NCI-H1417 (cell line): Measurements from ENCODE around the gene POC1A.

Experiments used
- DNase-seq, 3 experiments: peaks; one replicate each; lab custom pipeline; 2025; lab: John Stamatoyannopoulos, UW

The POC1A gene

GRCh38 chr3:52085681-52086282 is 68.4 kb downstream of the POC1A start:
- no peak for DNase-seq

GRCh38 chr3:52084954-52085680 is 69.1 kb downstream of the POC1A start:
- no peak for DNase-seq

DNA sequence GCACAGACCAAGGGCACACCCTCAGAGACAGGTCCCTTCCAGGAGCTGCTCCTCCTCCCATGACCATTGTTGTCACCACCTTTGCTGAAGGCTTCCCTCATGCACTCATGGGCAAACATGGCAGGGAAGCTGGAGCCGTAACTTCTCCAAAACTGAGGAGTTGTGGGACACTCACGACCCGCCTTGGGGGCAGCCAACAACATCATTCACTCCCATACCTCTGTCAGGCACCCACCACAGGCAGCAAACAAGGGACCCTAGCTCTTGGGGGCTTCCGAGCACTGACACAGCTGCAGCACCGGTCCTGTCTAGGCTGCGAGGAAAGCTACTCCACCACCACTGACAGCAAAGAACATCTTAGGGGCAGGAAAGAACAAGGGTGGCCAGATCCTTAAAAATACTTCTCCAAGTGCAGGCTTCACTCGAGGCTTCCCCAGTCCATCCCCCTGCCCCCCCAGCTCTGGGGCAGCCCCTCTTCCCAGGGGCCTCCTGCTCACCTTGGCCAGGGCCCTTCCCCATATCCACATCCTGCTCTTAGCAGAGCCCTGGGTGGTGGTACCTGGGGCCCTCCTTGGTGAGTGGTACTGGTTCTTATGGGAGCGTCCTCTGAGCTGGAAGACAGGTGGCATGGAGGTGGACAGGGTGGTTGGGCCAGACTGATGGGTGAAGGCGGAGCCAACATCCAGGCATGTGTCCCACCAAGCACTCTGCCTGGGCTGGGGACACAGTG is 69.8 kb downstream of the POC1A start:
- no peak for DNase-seq

DNA sequence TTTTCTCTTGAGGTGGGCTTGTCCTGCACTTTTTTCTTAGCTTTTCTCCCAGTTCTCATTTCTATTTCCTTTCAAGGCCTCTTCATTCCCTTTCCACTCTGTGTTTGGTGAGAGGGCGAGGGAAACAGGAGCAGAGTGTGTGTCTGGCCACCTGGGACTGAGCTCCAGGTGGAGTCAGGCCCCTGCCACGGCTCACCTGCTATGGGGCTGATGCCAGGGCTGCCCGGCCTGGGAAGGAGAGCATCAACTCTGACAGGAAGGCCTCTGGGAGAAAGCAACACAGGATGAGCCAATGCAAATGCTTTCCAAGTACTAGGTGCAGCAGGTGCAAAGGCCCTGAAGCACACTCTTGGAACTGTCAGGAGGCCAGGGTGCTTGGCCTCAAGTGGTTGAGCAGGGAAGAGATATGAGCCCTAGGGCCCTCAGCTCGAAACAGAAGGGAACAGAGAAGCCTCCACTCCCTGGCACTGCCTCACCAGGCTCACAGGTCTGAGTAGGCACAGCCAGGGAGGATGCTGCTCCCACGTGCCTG is 70.6 kb downstream of the POC1A start:
- no peak for DNase-seq

- DNase-seq = no peak
Measured at GRCh38 chr3:52082951-52083350, 71.3 kb downstream of the POC1A start.

DNA sequence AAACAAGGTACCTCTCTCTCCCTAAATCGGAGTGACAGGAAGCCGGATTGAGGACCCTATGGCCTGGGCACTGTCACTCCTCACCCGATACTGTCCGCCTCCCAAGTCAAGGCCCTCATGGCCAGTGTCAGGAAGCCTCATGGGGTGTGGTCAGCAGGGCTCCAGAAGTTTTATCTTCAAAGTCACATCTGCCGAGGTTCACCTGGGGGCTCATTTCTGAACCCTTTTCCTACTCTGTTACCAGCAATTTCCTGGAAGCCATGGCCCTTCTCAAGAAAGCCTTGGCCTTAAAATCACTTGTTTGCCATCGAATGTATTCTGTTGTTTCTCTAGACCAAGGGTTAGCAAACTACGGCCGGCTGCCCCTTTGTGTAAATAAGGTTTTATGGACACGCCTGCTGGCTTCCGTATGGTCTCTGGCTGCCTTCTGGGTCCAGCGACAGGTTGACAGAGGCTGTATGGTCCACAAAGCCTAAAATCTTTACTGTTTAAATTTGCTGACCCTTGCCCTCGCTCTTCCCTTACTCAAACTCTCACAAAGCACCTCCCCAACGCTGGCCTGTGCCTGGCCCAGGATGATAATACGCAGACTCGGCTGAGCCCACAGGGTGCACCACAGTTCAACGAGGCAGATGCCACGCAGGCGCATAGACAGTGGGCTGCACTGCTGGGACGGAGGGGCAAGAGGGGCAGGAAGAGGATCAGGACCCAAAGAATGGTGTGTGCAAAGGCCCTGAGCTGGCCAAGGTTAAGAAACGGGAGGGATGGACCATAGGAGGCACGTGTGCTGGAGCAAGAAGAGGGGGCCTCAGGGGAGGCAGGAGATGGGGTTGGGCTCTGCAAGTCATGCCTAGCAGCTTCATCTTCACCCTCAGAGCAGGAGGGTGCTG is 73.1 kb downstream of the POC1A start:
- no peak for DNase-seq

DNA sequence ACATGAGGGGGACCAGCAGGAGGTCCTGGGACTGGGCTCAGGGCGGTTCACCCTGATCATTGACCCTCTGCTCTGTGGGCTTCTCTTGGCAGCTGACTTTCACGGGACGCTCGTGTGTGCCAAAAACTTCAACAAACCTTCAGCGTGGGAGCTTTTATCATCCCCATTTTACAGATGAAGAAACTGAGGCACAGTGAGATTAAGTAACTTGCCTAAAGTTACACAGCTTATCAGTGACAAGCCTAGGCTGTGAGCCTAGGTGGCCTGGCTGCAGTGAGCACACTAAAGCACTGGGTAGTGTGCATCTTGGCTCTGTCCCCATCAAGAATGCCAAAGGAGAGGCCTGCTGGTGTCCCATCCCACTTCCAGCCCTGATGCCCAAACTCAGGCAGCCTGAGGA is 74.3 kb downstream of the POC1A start:
- no peak for DNase-seq

DNA sequence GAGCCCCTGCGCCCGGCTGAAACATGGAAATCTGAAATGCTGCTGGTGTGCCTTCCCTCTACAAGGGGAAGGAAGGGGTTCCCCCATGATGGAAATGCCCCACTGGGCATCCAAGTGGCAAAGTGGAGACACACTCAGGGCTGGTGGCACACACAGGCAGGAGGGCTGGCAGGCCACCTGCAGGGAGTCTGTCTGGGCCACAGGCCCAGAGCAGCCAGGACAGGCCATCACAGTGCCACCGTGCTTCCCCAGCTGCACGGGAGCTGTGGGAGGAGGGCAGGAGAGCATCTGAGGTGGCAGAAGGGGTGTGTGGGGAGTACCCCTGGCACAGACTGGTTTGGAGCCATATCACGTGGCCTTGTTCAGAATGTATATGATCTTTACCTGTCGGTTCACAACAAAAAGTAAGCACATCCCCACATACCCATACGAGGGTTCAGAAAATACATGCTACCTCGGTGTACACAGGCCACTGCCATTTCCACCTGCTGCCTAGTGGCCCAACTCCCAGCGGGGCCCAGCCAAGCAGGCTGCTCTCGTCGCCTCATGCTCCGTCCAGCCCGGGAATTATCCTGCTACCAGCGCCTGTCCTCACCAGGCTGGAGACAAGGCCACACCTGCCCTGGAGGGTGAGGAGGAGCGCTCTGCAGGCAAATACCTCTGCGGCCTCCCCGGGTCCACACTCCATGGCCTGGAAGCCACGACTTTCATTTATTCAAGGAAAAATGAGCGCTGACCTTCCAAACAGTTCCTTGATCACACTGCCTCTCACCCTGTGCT is 75.3 kb downstream of the POC1A start:
- no peak for DNase-seq

DNA sequence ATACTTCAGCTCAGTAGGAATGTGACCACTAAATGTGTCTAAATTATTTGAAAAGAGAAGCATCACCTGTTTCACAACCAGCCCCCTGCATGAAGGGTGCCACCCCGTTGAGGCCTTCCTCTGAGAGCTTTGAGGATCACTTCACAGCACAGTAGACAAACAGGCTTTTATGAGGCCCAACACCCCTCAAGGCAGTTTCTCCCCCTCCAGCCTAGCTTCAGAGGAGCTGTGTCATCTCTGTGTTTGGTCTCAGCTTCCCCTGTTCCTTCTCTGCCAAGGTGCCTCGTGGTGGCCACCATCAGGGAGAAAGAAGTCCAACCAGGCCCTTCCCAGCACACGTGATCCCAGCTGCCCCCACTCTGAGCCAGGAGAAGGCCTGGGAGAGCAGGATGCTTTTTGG is 76.3 kb downstream of the POC1A start:
- DNase-seq = no peak

GRCh38 chr3:52076896-52077780 is 77.1 kb downstream of the POC1A start:
- no peak for DNase-seq

DNA sequence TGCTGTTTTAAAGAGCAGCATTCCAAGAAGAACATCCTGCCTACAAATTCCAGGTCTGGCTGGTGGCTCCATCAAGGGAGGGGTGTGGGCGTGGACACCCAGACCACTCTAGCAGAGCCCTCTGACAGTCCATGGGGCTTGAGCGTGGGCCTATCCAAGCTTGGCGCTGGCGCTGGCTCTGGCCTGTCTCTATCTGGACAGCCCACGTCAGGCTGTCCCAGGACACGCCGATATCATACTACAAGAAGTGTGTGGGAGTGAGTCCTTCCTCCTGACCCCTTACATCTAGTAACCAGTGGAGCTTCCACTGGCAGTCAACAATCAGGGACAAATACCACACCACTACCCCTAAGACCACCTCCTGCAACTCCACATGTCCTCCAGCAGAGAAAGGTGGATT is 80.7 kb downstream of the POC1A start:
- DNase-seq = no peak

GRCh38 chr3:52072471-52072870 is 81.8 kb downstream of the POC1A start:
- DNase-seq = no peak

DNA sequence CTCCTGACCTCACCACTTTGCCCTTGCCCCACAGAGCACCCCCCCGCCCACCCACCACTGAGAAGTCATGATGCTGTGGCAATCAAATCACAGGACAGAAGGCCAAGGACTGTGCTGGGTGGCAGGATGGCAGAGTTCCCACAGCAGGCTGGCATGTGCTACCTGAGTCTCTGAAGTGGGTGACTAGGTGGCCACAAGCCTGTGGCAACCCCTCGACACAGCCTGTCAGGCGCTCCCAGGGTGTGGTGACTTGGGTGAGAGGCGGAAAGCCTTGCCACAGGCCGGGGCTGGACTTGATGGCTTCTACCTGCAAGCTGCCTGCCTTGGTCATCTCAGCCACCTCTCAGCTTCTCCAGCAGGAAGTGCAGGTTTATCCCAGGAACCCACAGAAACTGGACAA is 82.2 kb downstream of the POC1A start:
- no peak for DNase-seq

- no peak for DNase-seq
Measured at GRCh38 chr3:52070724-52071621, 83.2 kb downstream of the POC1A start.

DNA sequence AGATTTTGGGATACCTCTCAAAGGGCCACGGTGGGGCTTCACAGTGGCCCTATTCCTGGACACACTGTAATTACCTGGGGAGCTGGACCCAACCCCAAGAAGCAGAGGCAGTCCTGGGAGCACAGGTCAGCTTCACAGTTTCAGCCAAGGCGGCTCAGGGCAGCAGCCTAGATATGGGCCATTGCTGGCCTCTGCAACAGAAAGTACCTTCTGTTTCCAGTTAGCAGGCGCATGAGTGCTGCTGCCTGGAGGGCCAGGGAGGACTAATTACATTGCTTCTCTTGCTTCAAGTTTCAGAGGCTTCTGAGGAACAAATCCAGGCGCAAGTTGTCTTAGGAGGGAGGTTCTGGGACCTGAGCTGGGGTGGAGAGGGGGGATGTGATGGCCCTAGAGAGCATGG is 84.4 kb downstream of the POC1A start:
- no peak for DNase-seq

DNA sequence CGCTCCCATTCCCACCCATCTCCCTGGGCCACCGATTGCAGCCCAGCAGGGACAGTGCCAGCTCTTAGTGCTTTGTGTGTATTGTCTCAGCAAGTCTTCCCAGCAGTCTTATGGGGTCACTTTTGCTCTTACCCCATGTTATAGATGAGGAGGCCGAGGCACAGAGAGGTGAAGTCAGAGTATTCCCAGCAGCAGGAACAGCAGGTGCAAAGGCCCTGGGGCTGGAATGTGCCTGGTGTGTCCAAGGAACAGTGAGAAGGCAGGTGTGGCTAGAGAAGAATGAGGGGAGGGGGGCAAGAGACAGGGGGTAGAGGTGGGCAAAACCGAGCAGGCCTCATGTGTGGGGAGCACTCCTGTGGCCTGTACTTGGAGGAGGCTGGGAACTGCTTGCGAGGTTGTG is 85.1 kb downstream of the POC1A start:
- no peak for DNase-seq

DNA sequence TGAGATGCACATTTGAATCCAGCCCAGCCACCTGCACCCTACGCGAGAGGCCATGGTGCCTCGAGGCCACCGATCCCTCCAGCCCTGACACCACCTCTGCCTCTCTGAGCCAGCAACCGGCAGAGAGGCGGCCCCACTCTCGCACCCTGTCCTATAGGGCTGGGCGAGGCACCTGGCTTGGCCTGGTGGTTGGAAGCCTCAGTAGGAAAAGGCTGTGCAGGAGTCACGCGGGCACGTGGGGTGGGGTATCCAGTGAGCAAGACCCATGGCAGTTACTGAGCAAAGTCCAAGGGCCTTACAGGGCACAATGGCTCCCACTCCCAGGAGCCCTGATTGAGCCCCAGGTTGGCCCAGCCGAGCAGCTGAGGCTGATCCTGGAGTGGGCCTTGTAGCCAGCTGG is 85.5 kb downstream of the POC1A start:
- no peak for DNase-seq

DNA sequence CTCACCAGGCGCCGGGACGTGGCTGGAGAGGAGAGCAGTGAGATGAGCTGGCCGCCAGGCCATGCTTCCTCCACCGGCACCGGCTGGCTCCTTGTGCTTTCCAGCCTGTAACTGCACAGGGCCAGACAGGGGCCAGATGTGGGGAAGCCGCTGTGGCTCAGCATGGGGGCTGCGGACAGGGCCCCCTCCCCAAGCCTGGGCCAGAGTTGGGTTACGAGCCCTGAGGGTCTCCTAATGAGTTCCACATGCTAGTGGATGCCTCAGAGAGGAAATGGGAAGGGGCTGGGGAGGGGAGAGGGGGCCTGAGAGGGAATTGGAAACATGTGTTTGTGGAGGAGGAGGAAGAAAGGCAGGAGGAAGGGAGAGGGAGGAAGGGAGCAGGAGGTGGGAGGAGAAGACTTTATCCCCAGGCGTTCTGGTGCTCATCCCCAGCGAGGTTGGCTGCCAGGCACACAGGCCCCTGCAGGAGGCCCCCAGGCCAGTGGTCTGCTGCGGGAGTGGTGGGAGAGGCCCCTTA is 86.1 kb downstream of the POC1A start:
- no peak for DNase-seq

- no peak for DNase-seq
Measured at GRCh38 chr3:52067526-52067925, 86.7 kb downstream of the POC1A start.
